Fibroblast of the aortic adventitia (primary cell): ENCODE measurements around the gene CACNA2D3. TPM values are rescaled to one million over a fixed set of nuclear protein-coding genes. Genes with fewer than 3 reads are reported as not detected.

Source experiments
- DNase-seq: peaks from one replicate; pipeline ENCODE4 v3.0.0-alpha.2; 2010; ENCODE audit warnings: low read depth
- H3K4me3 ChIP-seq: 2 replicates; pipeline ENCODE4 v1.5.1; 2011; ENCODE audit warnings: low read depth, mild to moderate bottlenecking, control low read depth, low read length, moderate library complexity
- total RNA-seq: library from RNA; depleted of rRNA; stranded (reverse); fragments of >200 nt; gene quantifications from 2 replicates; pipeline ENCODE4 v1.2.3, GENCODE V29; 2012; ENCODE audit warnings: low replicate concordance
- TF ChIP-seq, protein P1 (sequence below): IDR thresholded peaks from 2 replicates; pipeline ENCODE4 v1.5.1; 2011; ENCODE audit warnings: mild to moderate bottlenecking, low read length, control low read depth, inconsistent platforms; ENCODE audit not compliant: insufficient read depth

CACNA2D3 gene
- total RNA-seq, 1 donor, result 0.45 TPM

DNA sequence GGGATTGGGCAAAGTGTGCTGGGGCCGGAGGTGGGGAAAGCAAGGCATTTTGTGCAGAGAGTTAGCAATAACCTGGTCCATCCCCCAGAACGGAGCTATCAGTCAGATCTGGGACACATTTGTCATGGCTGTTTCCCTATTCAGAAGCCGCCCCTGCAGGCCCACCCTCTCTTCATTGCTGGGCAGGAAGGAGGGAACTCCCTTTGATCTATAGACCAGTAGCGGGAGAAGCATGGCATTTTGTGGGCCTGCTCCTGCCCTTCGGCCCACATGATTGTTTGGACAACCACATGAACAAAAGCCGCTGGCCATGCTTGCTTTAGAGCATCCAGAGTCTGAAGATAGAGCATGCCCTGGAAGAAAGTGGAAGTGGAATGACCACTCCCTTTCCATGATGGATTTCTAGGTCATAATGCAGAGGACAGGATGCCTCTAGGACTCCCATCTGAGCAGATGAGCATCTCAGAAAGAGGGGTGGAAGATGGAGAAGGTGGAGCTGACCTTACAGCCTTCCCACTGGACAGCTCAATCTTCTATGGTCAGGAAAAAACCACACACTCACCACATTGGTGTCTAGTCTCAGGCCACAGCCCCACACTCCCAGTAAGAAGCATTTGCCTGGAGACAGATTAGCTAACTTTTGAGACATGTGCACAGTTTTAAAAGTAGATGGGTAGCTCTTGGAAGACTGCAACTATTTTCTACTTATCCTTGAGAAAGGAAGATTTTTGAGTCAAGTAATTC is 817.4 kb downstream of the CACNA2D3 start:
- DNase-seq, result no peak
- TF ChIP-seq, protein P1, sequence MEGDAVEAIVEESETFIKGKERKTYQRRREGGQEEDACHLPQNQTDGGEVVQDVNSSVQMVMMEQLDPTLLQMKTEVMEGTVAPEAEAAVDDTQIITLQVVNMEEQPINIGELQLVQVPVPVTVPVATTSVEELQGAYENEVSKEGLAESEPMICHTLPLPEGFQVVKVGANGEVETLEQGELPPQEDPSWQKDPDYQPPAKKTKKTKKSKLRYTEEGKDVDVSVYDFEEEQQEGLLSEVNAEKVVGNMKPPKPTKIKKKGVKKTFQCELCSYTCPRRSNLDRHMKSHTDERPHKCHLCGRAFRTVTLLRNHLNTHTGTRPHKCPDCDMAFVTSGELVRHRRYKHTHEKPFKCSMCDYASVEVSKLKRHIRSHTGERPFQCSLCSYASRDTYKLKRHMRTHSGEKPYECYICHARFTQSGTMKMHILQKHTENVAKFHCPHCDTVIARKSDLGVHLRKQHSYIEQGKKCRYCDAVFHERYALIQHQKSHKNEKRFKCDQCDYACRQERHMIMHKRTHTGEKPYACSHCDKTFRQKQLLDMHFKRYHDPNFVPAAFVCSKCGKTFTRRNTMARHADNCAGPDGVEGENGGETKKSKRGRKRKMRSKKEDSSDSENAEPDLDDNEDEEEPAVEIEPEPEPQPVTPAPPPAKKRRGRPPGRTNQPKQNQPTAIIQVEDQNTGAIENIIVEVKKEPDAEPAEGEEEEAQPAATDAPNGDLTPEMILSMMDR, result no peak
- H3K4me3 ChIP-seq, result no peak overlapping the region

DNA sequence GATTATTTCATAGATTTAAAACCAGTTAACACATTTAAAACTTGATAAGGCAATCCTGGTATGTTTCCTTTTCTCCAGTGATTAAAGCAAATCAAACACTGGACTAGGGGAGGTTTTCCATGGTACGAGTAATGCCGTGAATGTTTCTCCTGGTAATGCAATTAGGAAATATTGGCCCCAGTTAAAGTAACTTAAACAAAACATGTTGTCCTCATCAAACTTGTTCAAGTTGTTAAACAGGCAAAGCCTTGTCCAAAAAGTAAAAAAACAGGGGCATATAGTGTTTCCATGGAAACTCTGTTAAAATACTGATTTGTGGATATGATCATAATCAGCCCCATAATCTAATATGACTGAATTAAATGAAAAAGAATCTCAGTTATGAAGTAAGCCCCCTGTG is 818.6 kb downstream of the CACNA2D3 start:
- TF ChIP-seq, protein P1, result no peak
- no peak for DNase-seq

GRCh38 chr3:54941690-54942362 is 819.5 kb downstream of the CACNA2D3 start:
- TF ChIP-seq, protein P1, result no peak

More for the DNA sequence above, 818.6 kb downstream of the CACNA2D3 start:
- H3K4me3 ChIP-seq, result no peak overlapping the region

DNA sequence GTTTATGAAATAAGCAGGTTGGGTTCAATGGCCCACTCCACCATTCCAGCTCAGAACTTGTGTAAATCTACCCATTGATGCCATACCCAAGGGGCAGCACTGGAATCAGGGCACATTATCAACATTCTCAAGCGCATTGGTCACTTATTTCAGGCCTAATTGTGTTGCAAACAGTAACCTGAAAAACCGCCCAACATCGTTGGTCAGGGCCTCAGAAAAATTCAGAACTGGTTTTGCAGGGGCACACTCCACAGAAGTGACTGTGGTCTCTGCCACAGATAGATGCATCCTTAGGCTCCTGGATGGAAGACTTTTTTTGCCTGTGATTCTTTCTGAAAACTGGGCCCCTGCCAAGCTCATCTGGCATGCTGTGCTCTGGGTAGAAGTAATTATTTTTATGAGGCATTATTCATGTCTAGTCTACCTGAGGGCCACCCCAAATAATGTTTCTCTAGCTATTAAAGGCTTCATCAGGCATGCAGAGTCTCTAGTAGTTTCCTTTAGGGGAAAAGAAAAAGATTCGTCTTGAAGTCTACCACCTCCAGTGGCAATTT is 827.2 kb downstream of the CACNA2D3 start:
- H3K4me3 ChIP-seq, result no peak overlapping the region
- DNase-seq, result no peak
- TF ChIP-seq, protein P1, result no peak

More at GRCh38 chr3:54941690-54942362, 819.5 kb downstream of the CACNA2D3 start:
- no peak for DNase-seq
- no peak overlapping the region for H3K4me3 ChIP-seq

GRCh38 chr3:54950391-54951003 is 828.1 kb downstream of the CACNA2D3 start:
- TF ChIP-seq, protein P1, result no peak
- peak; percentile 46 for DNase-seq
- no peak overlapping the region for H3K4me3 ChIP-seq

GRCh38 chr3:54951405-54951804 is 829.1 kb downstream of the CACNA2D3 start:
- TF ChIP-seq, protein P1, result peak; percentile 88
- H3K4me3 ChIP-seq, result no peak overlapping the region
- peak; percentile 92 for DNase-seq
